HG02970 (cell line): Measurements from ENCODE around the gene APBB2.

Experiments
- ATAC-seq: cut with Tn5 transposase; IDR thresholded peaks from one replicate; pipeline ENCODE4 v1.9.1; 2021; ENCODE audit warnings: mild to moderate bottlenecking, moderate library complexity, moderate number of reproducible peaks; ENCODE audit not compliant: unreplicated experiment, low FRiP score

Gene APBB2

GRCh38 chr4:41216294-41217019, 2.1 kb upstream of the APBB2 start:
- ATAC-seq = no peak

GRCh38 chr4:41215969-41216293, 1.6 kb upstream of the APBB2 start:
- no peak for ATAC-seq

GRCh38 chr4:41215155-41215554, 813 bp upstream of the APBB2 start:
- no peak for ATAC-seq

- ATAC-seq = no peak
Measured at GRCh38 chr4:41214825-41215146, 444 bp upstream of the APBB2 start.

GRCh38 chr4:41213625-41214135, 662 bp downstream of the APBB2 start:
- ATAC-seq = no peak

GRCh38 chr4:41212616-41213203, 1.6 kb downstream of the APBB2 start:
- ATAC-seq = no peak

GRCh38 chr4:41211951-41212615, 2.3 kb downstream of the APBB2 start:
- no peak for ATAC-seq

- ATAC-seq = no peak
Measured at GRCh38 chr4:41209901-41210300, 4.4 kb downstream of the APBB2 start.

- ATAC-seq = no peak
Measured at GRCh38 chr4:41209187-41209586, 5.2 kb downstream of the APBB2 start.

- ATAC-seq = no peak
Measured at GRCh38 chr4:41207291-41207831, 7.0 kb downstream of the APBB2 start.

- ATAC-seq = no peak
Measured at GRCh38 chr4:41205854-41206460, 8.4 kb downstream of the APBB2 start.

- ATAC-seq = no peak
Measured at GRCh38 chr4:41205130-41205529, 9.2 kb downstream of the APBB2 start.

GRCh38 chr4:41204400-41204978, 9.9 kb downstream of the APBB2 start:
- no peak for ATAC-seq

GRCh38 chr4:41203841-41204240, 10.5 kb downstream of the APBB2 start:
- ATAC-seq = no peak

- no peak for ATAC-seq
Measured at GRCh38 chr4:41202820-41203568, 11.3 kb downstream of the APBB2 start.

GRCh38 chr4:41202356-41202755, 12.0 kb downstream of the APBB2 start:
- no peak for ATAC-seq

- no peak for ATAC-seq
Measured at GRCh38 chr4:41200486-41201017, 13.8 kb downstream of the APBB2 start.

GRCh38 chr4:41199788-41200187, 14.6 kb downstream of the APBB2 start:
- no peak for ATAC-seq

- no peak for ATAC-seq
Measured at GRCh38 chr4:41197996-41198395, 16.3 kb downstream of the APBB2 start.

- ATAC-seq = no peak
Measured at GRCh38 chr4:41197495-41197894, 16.8 kb downstream of the APBB2 start.
